ENCODE measurements around the gene UBE2U. TPM values are rescaled to one million over a fixed set of nuclear protein-coding genes. Genes with fewer than 3 reads are reported as not detected.

The UBE2U gene
- polyA plus RNA-seq, 1 donor = not detected

DNA sequence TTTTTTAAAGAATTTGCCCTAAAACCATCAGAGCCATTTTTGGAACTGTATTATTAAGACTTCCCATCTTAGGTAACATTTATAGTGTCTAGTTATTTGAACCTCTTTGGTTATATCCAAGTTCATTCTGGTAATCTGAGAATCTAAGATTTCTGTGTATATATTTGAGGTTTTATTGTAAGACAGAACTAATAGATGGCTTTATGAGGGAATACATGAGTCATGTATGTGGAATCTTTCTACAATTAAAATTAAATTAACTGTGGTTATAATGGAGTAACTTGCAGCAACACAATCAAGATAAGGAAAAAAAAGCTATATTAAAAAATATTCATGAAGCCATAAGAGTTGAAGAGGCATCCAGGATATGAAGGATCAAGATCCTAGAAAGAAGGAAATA, 92.1 kb downstream of the UBE2U start:
- DNase-seq = no peak

DNA sequence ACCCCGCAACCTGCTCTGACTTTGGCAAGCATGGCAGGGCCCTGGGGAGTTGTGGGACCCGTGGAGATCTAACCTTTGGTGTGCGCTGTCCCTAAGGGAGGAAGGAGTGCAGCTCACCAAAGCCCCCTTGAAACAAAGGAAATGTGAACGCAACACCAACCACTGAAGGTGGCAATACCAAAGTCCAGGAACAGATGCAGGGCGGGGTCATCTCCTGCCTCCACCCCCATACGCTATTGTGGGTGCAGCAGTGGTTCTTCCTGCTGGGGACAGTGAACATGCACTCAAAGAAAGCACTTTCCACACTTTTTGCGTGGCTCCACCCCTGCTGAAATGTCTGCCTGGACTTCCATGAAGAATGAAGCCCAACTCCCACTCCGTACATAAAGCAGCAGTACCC, 93.0 kb downstream of the UBE2U start:
- DNase-seq = no peak

DNA sequence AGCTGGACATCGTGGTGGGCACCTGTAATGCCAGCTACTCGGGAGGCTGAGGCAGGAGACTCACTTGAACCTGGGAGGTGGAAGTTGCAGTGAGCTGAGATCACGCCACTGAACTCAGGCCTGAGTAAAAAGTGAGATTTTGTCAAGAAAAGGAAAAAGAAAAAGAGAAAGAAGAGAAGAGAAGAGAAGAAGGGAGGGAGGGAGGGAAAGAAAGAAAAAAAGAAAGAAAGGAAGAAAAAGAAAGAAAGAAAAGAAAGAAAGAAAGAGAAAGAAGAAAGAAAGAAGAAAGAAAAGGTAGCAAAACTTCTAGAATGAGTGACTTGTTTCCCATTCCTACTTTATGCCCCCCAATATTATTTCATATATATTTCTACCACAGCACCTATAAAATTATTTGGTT, 98.8 kb downstream of the UBE2U start:
- no peak for DNase-seq

DNA sequence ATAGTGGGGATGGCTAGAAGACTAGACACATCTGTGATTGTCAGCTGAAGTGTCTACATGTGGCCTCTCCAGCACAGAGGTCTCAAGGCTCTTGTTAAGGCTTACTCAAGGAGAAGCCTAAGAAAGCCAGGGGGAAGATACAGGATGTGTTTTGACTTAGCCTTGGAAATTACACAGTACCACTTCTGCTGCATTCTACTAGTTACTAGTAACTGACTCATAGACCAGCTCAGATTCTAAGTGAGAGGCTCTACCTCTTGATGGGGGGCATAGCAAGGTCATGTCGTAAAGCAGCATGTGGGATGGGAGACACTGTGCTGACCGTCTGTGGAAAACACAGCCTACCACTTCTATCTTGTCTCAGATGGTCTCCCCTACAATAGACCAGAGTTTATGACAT, 99.5 kb downstream of the UBE2U start:
- DNase-seq = no peak

DNA sequence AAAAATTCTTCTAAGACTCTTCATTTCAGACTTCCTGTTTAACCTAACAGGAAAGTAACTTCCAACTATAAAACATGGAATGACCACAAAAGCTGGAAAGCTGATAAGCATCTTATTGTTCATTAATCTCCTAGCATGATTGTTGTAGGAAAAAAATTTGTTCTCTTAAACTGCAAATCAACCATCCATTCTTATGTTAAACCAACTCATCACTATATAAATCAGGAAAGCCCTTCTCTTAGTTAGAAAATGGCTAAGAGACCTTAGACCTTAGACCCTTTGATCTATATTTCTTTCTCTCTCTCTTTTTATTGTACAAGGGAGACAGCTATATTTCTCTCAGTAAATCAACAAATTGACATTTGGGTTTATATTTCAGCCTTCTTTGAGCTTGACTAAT, 101.4 kb downstream of the UBE2U start:
- DNase-seq = no peak

DNA sequence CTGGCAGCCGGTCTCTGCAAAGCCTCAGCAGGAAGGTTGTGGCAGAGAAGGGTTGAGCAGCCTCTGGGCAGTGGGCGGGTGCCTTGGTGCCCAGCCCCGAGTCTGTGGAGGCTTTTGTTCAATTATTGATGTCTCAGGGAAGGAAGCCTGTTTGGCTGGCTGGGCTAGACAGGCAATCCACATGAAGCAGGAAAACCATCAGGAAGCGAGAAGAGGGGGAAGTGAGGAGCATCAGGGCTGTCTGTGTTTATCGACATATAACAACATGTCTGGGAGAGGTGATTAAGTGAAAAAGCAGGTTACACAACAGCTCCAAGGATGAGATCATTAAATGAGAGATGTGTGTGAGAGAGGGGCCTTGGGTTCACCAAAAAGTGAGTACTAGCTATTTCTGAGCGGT, 105.4 kb downstream of the UBE2U start:
- no peak for DNase-seq

DNA sequence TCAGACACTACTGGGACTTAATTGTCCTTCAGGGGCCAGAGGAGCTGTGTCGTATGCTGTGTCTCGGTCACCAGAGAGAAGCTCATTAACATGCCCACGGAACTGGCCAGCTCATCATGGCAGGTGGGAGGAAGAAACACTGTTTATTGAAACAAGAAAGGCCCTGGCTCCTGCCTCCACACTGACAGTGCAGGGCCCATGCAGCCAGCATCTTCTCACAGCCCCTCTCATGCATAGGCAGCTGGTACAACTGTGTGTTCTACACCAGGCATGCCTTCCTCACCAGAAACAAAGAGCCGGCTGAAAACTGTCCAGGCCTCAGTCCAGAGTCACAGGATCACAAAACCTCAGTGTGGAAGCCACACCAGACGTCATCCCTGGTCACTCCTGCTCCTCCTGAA, 106.0 kb downstream of the UBE2U start:
- DNase-seq = no peak

DNA sequence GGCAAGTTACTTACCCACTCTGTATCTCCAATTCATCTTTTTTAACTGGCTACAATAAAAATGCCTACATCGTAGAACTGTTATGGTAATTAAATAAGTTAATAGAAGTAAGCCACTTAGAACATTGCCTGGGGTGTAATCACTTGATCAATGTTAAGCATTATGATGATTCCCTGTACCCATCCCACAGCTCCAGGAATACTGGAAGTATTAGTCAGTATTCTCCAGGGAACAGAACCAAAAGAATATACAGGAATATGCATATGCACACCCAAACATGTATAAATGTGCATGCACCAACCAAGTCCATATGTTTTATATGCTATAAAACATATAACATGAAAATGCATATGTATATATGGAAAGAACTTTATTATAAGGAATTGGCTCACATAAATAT, 107.3 kb downstream of the UBE2U start:
- DNase-seq = no peak

DNA sequence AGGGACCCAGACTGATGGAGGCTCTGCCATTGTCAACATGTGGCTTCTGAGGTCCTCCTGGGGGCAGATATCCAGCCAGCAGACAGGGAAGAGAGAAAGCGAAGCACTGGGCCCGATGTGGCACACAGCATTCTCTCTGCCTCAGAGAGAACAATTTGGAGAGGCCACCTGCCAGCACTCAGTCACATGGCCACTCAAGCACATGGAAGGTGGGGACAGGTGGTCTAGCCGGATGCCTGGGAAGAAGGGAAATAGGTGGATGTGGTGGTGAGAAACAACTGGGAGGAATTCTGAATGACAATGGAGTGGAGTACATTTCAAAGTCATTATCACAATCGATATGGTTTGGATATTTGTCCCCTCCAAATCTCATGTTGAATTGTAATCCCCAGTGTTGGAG, 109.0 kb downstream of the UBE2U start:
- DNase-seq = no peak

DNA sequence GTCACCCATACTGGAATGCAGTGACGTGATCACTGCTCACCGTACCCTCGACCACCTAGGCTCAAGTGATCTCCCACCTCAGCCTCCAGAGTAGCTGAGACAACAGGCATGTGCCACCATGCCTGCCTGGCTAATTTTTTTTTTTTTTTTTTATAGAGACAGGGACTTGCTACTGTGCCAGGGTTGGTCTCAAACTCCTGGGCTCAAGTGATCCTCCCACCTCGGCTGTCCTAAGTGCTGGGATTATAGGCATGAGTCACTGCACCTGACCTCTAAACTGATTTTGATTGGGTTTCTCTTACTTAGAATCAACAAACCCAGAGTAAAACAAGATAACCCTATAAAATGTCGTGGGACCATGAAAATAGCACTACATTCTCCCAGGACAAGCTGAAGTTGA, 112.0 kb downstream of the UBE2U start:
- no peak for DNase-seq
